Endothelial cell of umbilical vein (primary cell): Measurements from ENCODE around the gene TAF3. TPM values are rescaled to one million over a fixed set of nuclear protein-coding genes. Genes with fewer than 3 reads are reported as not detected.

ENCODE experiments used
- BruUV-seq: library from RNA; stranded (reverse); fragments of 400-500 nt; replicated peaks from 2 replicates; lab custom pipeline; 2021; lab: Mats Ljungman, UMichigan
- CTCF ChIA-PET: fragments of 300-600, 350-600 bp; sonication (Branson Sonifier 250); formaldehyde crosslinking; loops from one replicate; lab custom pipeline; 2021; ENCODE audit warnings: antibody characterized with exemption, inconsistent platforms; lab: Charles Lee
- POLR2A ChIA-PET: fragments of 300-600, 350-600 bp; sonication (Branson Sonifier 250); formaldehyde crosslinking; loops from one replicate; lab custom pipeline; 2021; ENCODE audit warnings: antibody characterized with exemption, inconsistent platforms; lab: Charles Lee
- DNase-seq: peaks from one replicate; pipeline ENCODE4 v3.0.0-alpha.2; 2011; ENCODE audit warnings: low read depth, low spot score
- FAIRE-seq: peaks from 2 replicates; lab custom pipeline; 2011; peaks lifted over from hg19 to GRCh38; lab: Jason Lieb, UNC
- H2AFZ ChIP-seq: 2 replicates; pipeline ENCODE4 v1.6.0; 2012; ENCODE audit warnings: low read depth, low read length, control low read depth, inconsistent platforms
- H3K27ac ChIP-seq: 2 replicates; pipeline ENCODE4 v1.5.1; 2011; ENCODE audit warnings: low read depth, mild to moderate bottlenecking, control low read depth, low read length, moderate library complexity; ENCODE audit not compliant: insufficient read depth
- H3K27me3 ChIP-seq, 2 experiments: 2 replicates each; pipeline versions ENCODE4 v1.6.0 to v1.6.1; 2011; ENCODE audit warnings: low read length in 2 of 2, mixed read lengths in 1 of 2; ENCODE audit not compliant: control insufficient read depth in 2 of 2, insufficient read depth in 2 of 2
- H3K36me3 ChIP-seq, 2 experiments: 2 replicates in 1 of 2; 3 replicates in 1 of 2; pipeline ENCODE4 v1.5.1; 2011; ENCODE audit warnings: low read length in 2 of 2, mild to moderate bottlenecking in 1 of 2, moderate library complexity in 1 of 2; ENCODE audit not compliant: control insufficient read depth in 2 of 2, insufficient read depth in 2 of 2; ENCODE audit errors: extremely low read depth in 1 of 2
- H3K4me1 ChIP-seq: 3 replicates; pipeline ENCODE4 v1.5.1; 2011; ENCODE audit warnings: mild to moderate bottlenecking, low read length; ENCODE audit not compliant: control insufficient read depth, insufficient read depth; ENCODE audit errors: extremely low read depth
- H3K4me2 ChIP-seq: 2 replicates; pipeline ENCODE4 v1.6.1; 2011; ENCODE audit warnings: low read length, control low read depth, mixed read lengths; ENCODE audit not compliant: insufficient read depth
- H3K4me3 ChIP-seq, 3 experiments: fragments of 200-600 bp in 1 of 3; sonication (generic), shearing (Covaris generic) in 1 of 3; replicated peaks in 1 of 3; 2 replicates each; pipeline ENCODE4 v1.5.1; 2011 to 2016; ENCODE audit warnings: control low read depth in 3 of 3, low read length in 3 of 3, mild to moderate bottlenecking in 2 of 3, inconsistent platforms in 1 of 3, low read depth in 1 of 3, moderate library complexity in 1 of 3; ENCODE audit not compliant: insufficient read depth in 1 of 3
- H3K79me2 ChIP-seq: 2 replicates; pipeline ENCODE4 v1.6.0; 2012; ENCODE audit warnings: low read length, inconsistent platforms; ENCODE audit not compliant: control insufficient read depth, insufficient read depth
- H3K9ac ChIP-seq: replicated peaks from 2 replicates; pipeline ENCODE3; 2011; ENCODE audit warnings: low read length, control low read depth; ENCODE audit not compliant: insufficient read depth; ENCODE audit errors: extremely low read depth
- H3K9me1 ChIP-seq: replicated peaks from 3 replicates; pipeline ENCODE4 v1.6.0; 2011; ENCODE audit warnings: mild to moderate bottlenecking, low read length; ENCODE audit not compliant: control insufficient read depth, insufficient read depth; ENCODE audit errors: extremely low read depth
- H3K9me3 ChIP-seq: replicated peaks from 2 replicates; pipeline ENCODE4 v1.5.1; 2012; ENCODE audit warnings: low read length, inconsistent platforms; ENCODE audit not compliant: control insufficient read depth, insufficient read depth
- H4K20me1 ChIP-seq: replicated peaks from 2 replicates; pipeline ENCODE3; 2011; ENCODE audit warnings: mild to moderate bottlenecking, low read length; ENCODE audit not compliant: control insufficient read depth, insufficient read depth; ENCODE audit errors: extremely low read depth
- CTCF ChIP-seq, 2 donors: IDR thresholded peaks; 1 replicate in 1 of 2; 2 replicates in 1 of 2; pipeline ENCODE4 v1.5.1; 2011; ENCODE audit warnings: low read length in 2 of 2, mild to moderate bottlenecking in 2 of 2, moderate library complexity in 2 of 2, control low read depth in 1 of 2, inconsistent platforms in 1 of 2, low read depth in 1 of 2; ENCODE audit not compliant: insufficient read depth in 1 of 2; ENCODE audit errors: extremely low read depth in 1 of 2
- EZH2 ChIP-seq: IDR thresholded peaks from 2 replicates; pipeline ENCODE4 v1.6.1; 2012; ENCODE audit warnings: borderline replicate concordance, low read depth, mild to moderate bottlenecking, moderate library complexity, low read length, inconsistent platforms; ENCODE audit not compliant: severe bottlenecking
- FOS ChIP-seq: IDR thresholded peaks from 2 replicates; pipeline ENCODE4 v1.6.1; 2011; ENCODE audit warnings: mild to moderate bottlenecking, low read length, moderate library complexity, borderline replicate concordance; ENCODE audit not compliant: insufficient read depth
- GATA2 ChIP-seq: IDR thresholded peaks from 2 replicates; pipeline ENCODE4 v1.7.0; 2011; ENCODE audit warnings: low read depth, mild to moderate bottlenecking, moderate library complexity, mixed read lengths, low read length; ENCODE audit not compliant: insufficient read length, insufficient read depth
- JUN ChIP-seq: IDR thresholded peaks from 2 replicates; pipeline ENCODE4 v1.6.1; 2011; ENCODE audit warnings: borderline replicate concordance, low read depth; ENCODE audit not compliant: insufficient read length, insufficient read depth
- MAX ChIP-seq: IDR thresholded peaks from 2 replicates; pipeline ENCODE4 v1.6.1; 2011; ENCODE audit not compliant: insufficient read depth, insufficient read length
- MYC ChIP-seq: IDR thresholded peaks from one replicate; pipeline ENCODE4 v1.6.1; 2011; ENCODE audit warnings: mild to moderate bottlenecking, low read depth, low read length
- POLR2A ChIP-seq: IDR thresholded peaks from 2 replicates; pipeline ENCODE4 v1.6.1; 2012; ENCODE audit warnings: low read depth, mild to moderate bottlenecking, control low read depth, low read length
- POLR2AphosphoS5 ChIP-seq: IDR thresholded peaks from 2 replicates; pipeline ENCODE4 v1.6.1; 2012; ENCODE audit warnings: low read depth, mild to moderate bottlenecking, control low read depth, low read length, moderate library complexity; ENCODE audit not compliant: insufficient read depth
- dilution Hi-C: fragments of 300-500 bp; cut with MboI; formaldehyde crosslinking; loops from one replicate; pipeline ENCODE4 v1.15.0; 2019; ENCODE audit warnings: low sequenced_read_pairs; ENCODE audit not compliant: extremely low pct_ligation_motif_present
- intact Hi-C: fragments of 100-400 bp; cut with micrococcal nuclease; formaldehyde crosslinking; loops from one replicate; pipeline ENCODE4 v1.10.0; 2022
- polyA plus RNA-seq, 4 experiments: library from polyadenylated mRNA; depleted of rRNA in 3 of 4; stranded (reverse) in 3 of 4; unstranded in 1 of 4; fragments of >200 nt; gene quantifications; 2 replicates each; pipeline versions ENCODE4 v1.2.1 to v1.2.3, GENCODE V29; 2011 to 2012; ENCODE audit warnings: missing spikeins in 1 of 4
- total RNA-seq: library from RNA; stranded (reverse); gene quantifications from 2 replicates; pipeline ENCODE4 v1.2.3, GENCODE V29; 2021

Gene TAF3
- total and polyA plus RNA-seq, 2 donors (not counting 3 experiments of a cell fraction or from before 2014, with no cell fraction given), result 2.4 to 10.5 TPM

GRCh38 chr10:8063128-8063908 is 245.0 kb downstream of the TAF3 start:
- no TSS peak for BruUV-seq
- dilution Hi-C loops (no loop called here), intact Hi-C loops (no loop called here)
- H4K20me1 ChIP-seq, result no peaks in the 10 kb centered on the region
- TF ChIP-seq CTCF (IDR thresholded peaks at IDR 0.05; ENCODE audit: extremely low read depth in 1 of 2, insufficient read depth in 1 of 2, low read depth in 1 of 2, low read length in 2 of 2) (no peak), EZH2 (no peak), POLR2A (no peak), POLR2AphosphoS5 (no peak), GATA2 (no peak), MYC (no peak), JUN (no peak), FOS (no peak), MAX (no peak)
- H3K9me3 ChIP-seq, result no peaks in the 10 kb centered on the region
- peak overlapping the region; percentile 83 for H3K27ac ChIP-seq
- no peak for FAIRE-seq
- peak overlapping the region; percentile 56 for H3K9ac ChIP-seq
- POLR2A ChIA-PET, result interaction anchor here (0.6 kb wide), 1 partner anchor 108 kb away, joined by 4 read pairs; no protein-coding TSS in a partner anchor
- peaks cover 76% of the 10 kb centered on the region for H3K79me2 ChIP-seq
- H3K27me3 ChIP-seq, result no peaks in the 10 kb centered on the region
- H3K36me3 ChIP-seq, result peaks cover 8 to 28% of the 10 kb centered on the region in 2 experiments
- peak; percentile 45 for DNase-seq
- H2AFZ ChIP-seq, result peak overlapping the region; percentile 40
- H3K4me2 ChIP-seq, result peak overlapping the region; percentile 89
- no peaks in the 10 kb centered on the region for H3K9me1 ChIP-seq
- CTCF ChIA-PET, result interaction anchor here (1.2 kb wide), 1 partner anchor 93 kb away, joined by 3 read pairs; no protein-coding TSS in a partner anchor
- peaks cover 81% of the 10 kb centered on the region for H3K4me1 ChIP-seq
- H3K4me3 ChIP-seq, result peak overlapping the region in 1 of 3 experiments; percentile 42
